Liver (tissue), 9 donors: ENCODE data around the gene DHX9. TPM values are rescaled to one million over a fixed set of nuclear protein-coding genes. Genes with fewer than 3 reads are reported as not detected.

ENCODE experiments used
- DNase-seq: peaks from one replicate; pipeline ENCODE4 v3.0.0-alpha.2; 2017; ENCODE audit warnings: low spot score
- H3K27ac ChIP-seq, 2 donors: one replicate each; pipeline ENCODE4 v1.7.0; 2013; ENCODE audit warnings: inconsistent platforms in 2 of 2, low read length in 2 of 2, control low read depth in 1 of 2, low read depth in 1 of 2, mild to moderate bottlenecking in 1 of 2
- H3K27me3 ChIP-seq, 4 donors: one replicate each; pipeline versions ENCODE4 v1.6.1 to v1.7.0; 2013; ENCODE audit warnings: low read length in 3 of 4, inconsistent platforms in 1 of 4, mild to moderate bottlenecking in 1 of 4, moderate library complexity in 1 of 4; ENCODE audit not compliant: control insufficient read depth in 4 of 4, insufficient read depth in 4 of 4
- H3K36me3 ChIP-seq, 4 donors: one replicate each; pipeline versions ENCODE4 v1.6.1 to v1.7.0; 2013; ENCODE audit warnings: low read length in 3 of 4, mild to moderate bottlenecking in 3 of 4, low read depth in 1 of 4, moderate library complexity in 1 of 4; ENCODE audit not compliant: control insufficient read depth in 4 of 4, insufficient read depth in 3 of 4
- H3K4me1 ChIP-seq, 4 donors: one replicate each; pipeline versions ENCODE4 v1.6.1 to v1.7.0; 2013; ENCODE audit warnings: low read length in 3 of 4, mild to moderate bottlenecking in 3 of 4, moderate library complexity in 1 of 4; ENCODE audit not compliant: control insufficient read depth in 4 of 4, insufficient read depth in 4 of 4
- H3K4me3 ChIP-seq, 3 donors: one replicate each; pipeline versions ENCODE4 v1.6.1 to v1.7.0; 2013; ENCODE audit warnings: low read length in 3 of 3, control low read depth in 1 of 3, low read depth in 1 of 3, mild to moderate bottlenecking in 1 of 3
- H3K9ac ChIP-seq, 2 donors: one replicate each; pipeline ENCODE4 v1.7.0; 2013; ENCODE audit warnings: low read length in 2 of 2, mild to moderate bottlenecking in 2 of 2, moderate library complexity in 2 of 2, control low read depth in 1 of 2, low read depth in 1 of 2
- H3K9me3 ChIP-seq, 4 donors: one replicate each; pipeline versions ENCODE4 v1.6.1 to v1.7.0; 2013; ENCODE audit warnings: low read length in 3 of 4; ENCODE audit not compliant: control insufficient read depth in 4 of 4
- ATF3 ChIP-seq: IDR thresholded peaks from 2 replicates; pipeline ENCODE4 v1.6.1; 2016; ENCODE audit warnings: antibody characterized with exemption
- CTCF ChIP-seq: fragments of 150-350 bp; IDR thresholded peaks from 2 replicates; pipeline ENCODE4 v1.5.1; 2017; ENCODE audit warnings: improper control_type of control experiment, low read depth, low read length; ENCODE audit not compliant: missing input control
- EGR1 ChIP-seq, 2 donors: IDR thresholded peaks; 2 replicates each; pipeline ENCODE4 v1.6.1; 2016 to 2018; ENCODE audit warnings: antibody characterized with exemption in 2 of 2, low read depth in 2 of 2
- FOXA1 ChIP-seq: IDR thresholded peaks from 2 replicates; pipeline ENCODE4 v1.6.1; 2016; ENCODE audit warnings: antibody characterized with exemption
- FOXA2 ChIP-seq: IDR thresholded peaks from 2 replicates; pipeline ENCODE4 v1.6.1; 2016; ENCODE audit warnings: antibody characterized with exemption
- GABPA ChIP-seq, 2 donors: IDR thresholded peaks in 1 of 2; conservative IDR thresholded peaks in 1 of 2; 2 replicates each; pipeline ENCODE4 v1.6.1; 2016; ENCODE audit warnings: antibody characterized with exemption in 2 of 2, mild to moderate bottlenecking in 1 of 2, moderate library complexity in 1 of 2
- HNF4A ChIP-seq, 2 donors: conservative IDR thresholded peaks; 2 replicates each; pipeline ENCODE4 v1.6.1; 2016; ENCODE audit warnings: antibody characterized with exemption in 2 of 2, mild to moderate bottlenecking in 2 of 2
- HNF4G ChIP-seq: IDR thresholded peaks from 2 replicates; pipeline ENCODE4 v1.6.1; 2016; ENCODE audit warnings: antibody characterized with exemption
- JUND ChIP-seq, 2 donors: IDR thresholded peaks; 2 replicates each; pipeline ENCODE4 v1.6.1; 2016; ENCODE audit warnings: antibody characterized with exemption in 2 of 2
- MAX ChIP-seq: IDR thresholded peaks from 2 replicates; pipeline ENCODE4 v1.6.1; 2016; ENCODE audit warnings: antibody characterized with exemption
- RAD21 ChIP-seq, 2 donors: IDR thresholded peaks; 2 replicates each; pipeline ENCODE4 v1.6.1; 2016; ENCODE audit warnings: antibody characterized with exemption in 2 of 2, mild to moderate bottlenecking in 2 of 2
- REST ChIP-seq: IDR thresholded peaks from 2 replicates; pipeline ENCODE4 v1.6.1; 2016; ENCODE audit warnings: antibody characterized with exemption, mild to moderate bottlenecking
- RXRA ChIP-seq, 2 donors: IDR thresholded peaks; 2 replicates each; pipeline ENCODE4 v1.6.1; 2017 to 2018; ENCODE audit warnings: antibody characterized with exemption in 2 of 2, mild to moderate bottlenecking in 1 of 2
- SP1 ChIP-seq: IDR thresholded peaks from 2 replicates; pipeline ENCODE4 v1.6.1; 2018; ENCODE audit warnings: antibody characterized with exemption, mild to moderate bottlenecking
- TAF1 ChIP-seq: conservative IDR thresholded peaks from 2 replicates; pipeline ENCODE4 v1.6.1; 2016; ENCODE audit warnings: antibody characterized with exemption, mild to moderate bottlenecking
- YY1 ChIP-seq: IDR thresholded peaks from 2 replicates; pipeline ENCODE4 v1.6.1; 2016; ENCODE audit warnings: antibody characterized with exemption, mild to moderate bottlenecking
- ZBTB33 ChIP-seq: IDR thresholded peaks from 2 replicates; pipeline ENCODE4 v1.6.1; 2016; ENCODE audit warnings: antibody characterized with exemption
- WGBS: extraction: QIAGEN DNeasy Blood & Tissue Kit; methylation state at CpG from one replicate; pipeline ENCODE4 v1.1.7; 2013; 5-methylcytosine and 5-hydroxymethylcytosine counted together
- polyA plus RNA-seq, 2 donors: library from polyadenylated mRNA; stranded (reverse) in 1 of 2; unstranded in 1 of 2; fragments of 200-250 nt in 1 of 2; fragments of >200 nt in 1 of 2; fragmentation: Nextera tagmentation in 1 of 2; extraction: Ambion mirVana in 1 of 2; gene quantifications; one replicate each; pipeline versions ENCODE4 v1.2.1 to v1.2.3, GENCODE V29; 2013 to 2015
- total RNA-seq, 2 donors: library from RNA; depleted of rRNA; stranded (reverse); fragments of >200 nt; gene quantifications; one replicate each; pipeline ENCODE4 v1.2.3, GENCODE V29; 2014
- donor health status: healthy.
- donor health status: healthy.
- donor health status: healthy.
- donor health status: healthy.
- donor health status: healthy.

Gene DHX9
- total and polyA plus RNA-seq, 4 donors, result 23.1 to 108 (median 47.3) TPM

- Histone ChIP-seq H3K9me3 (no peaks in the 10 kb centered on the region), H3K9ac (no peak overlapping the region), H3K27me3 (no peaks in the 10 kb centered on the region), H3K4me3 (no peak overlapping the region), H3K36me3 (peaks cover 6 to 41% (median 29%) of the 10 kb centered on the region in 4 donors), H3K27ac (no peak overlapping the region), H3K4me1 (peaks cover 2 to 10% (median 6%) of the 10 kb centered on the region in 4 donors)
- WGBS, result 78% methylated on average over 5 of the region's 5 CpGs
- TF ChIP-seq REST, result no peak
- TF ChIP-seq FOXA2, result no peak
- no peak for TF ChIP-seq FOXA1
- TF ChIP-seq ZBTB33, result no peak
- TF ChIP-seq SP1, result no peak
- TF ChIP-seq YY1, result no peak
- no peak for TF ChIP-seq TAF1
- TF ChIP-seq ATF3, result no peak
- no peak for TF ChIP-seq RXRA (IDR thresholded peaks at IDR 0.05)
- TF ChIP-seq JUND (IDR thresholded peaks at IDR 0.05), result no peak
- DNase-seq, result no peak
These were observed 6.7 kb downstream of the DHX9 start for GRCh38 chr1:182845894-182846293.

GRCh38 chr1:182847105-182847504 lies 8.0 kb downstream of the DHX9 start:
- H3K4me1 ChIP-seq, result peaks cover 2 to 8% (median 3%) of the 10 kb centered on the region in 4 donors
- TF ChIP-seq ATF3 (no peak), SP1 (no peak), FOXA1 (no peak), YY1 (no peak), RXRA (IDR thresholded peaks at IDR 0.05) (no peak), RAD21 (IDR thresholded peaks at IDR 0.05) (no peak), EGR1 (IDR thresholded peaks at IDR 0.05; ENCODE audit: low read depth in 2 of 2) (no peak), JUND (IDR thresholded peaks at IDR 0.05) (no peak), MAX (no peak), TAF1 (no peak), FOXA2 (no peak), HNF4G (no peak), REST (no peak), CTCF (no peak), HNF4A (conservative IDR thresholded peaks at IDR 0.05) (no peak), ZBTB33 (no peak), GABPA (IDR thresholded peaks at IDR 0.05 in 1 of 2, conservative IDR thresholded peaks at IDR 0.05 in 1 of 2) (no peak)
- no peaks in the 10 kb centered on the region for H3K27me3 ChIP-seq
- no peak overlapping the region for H3K4me3 ChIP-seq
- H3K36me3 ChIP-seq, result peaks cover 8 to 51% (median 35%) of the 10 kb centered on the region in 4 donors
- H3K9me3 ChIP-seq, result no peaks in the 10 kb centered on the region
- no peak overlapping the region for H3K9ac ChIP-seq
- no peak for DNase-seq
- H3K27ac ChIP-seq, result no peak overlapping the region
